ENCODE data around the gene HOXD3. TPM values are rescaled to one million over a fixed set of nuclear protein-coding genes. Genes with fewer than 3 reads are reported as not detected.

HOXD3 gene
- total RNA-seq, 1 experiment from 2014 or later: not detected

DNA sequence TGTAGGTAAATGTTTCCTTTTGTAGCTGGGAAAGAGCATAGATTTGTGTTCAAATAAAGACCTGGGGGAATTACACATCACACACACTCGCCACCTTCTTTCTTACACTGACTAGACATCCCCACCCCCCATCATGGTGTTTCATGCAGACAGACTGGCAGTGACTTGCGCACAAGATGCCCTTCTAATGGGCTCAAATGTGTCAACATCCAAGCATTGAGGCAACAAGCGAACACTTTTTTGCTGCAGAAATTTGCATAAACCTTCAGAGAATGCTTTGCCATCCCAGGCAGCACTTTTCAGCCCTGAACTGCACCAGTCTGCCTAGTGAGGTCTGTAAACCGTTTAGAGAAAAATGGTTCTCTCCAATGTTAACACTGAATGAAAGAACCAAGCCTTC, 23.1 kb upstream of the HOXD3 start:
- no peak overlapping the region for H3K9ac ChIP-seq (ENCODE audit: extremely low read depth, insufficient read length, low read length)
- H3K9me3 ChIP-seq (ENCODE audit: control insufficient read depth, low read depth, low read length): no peaks in the 10 kb centered on the region
- no peaks in the 10 kb centered on the region; the same call in 1 of the 2 replicates for H3K4me1 ChIP-seq (ENCODE audit: insufficient read depth, low read length)
- H3K27me3 ChIP-seq (ENCODE audit: insufficient read depth, low read length): peaks cover 92% of the 10 kb centered on the region
- WGBS (ENCODE audit: extremely low coverage, insufficient read length, low lambda C conversion rate): no CpG with 5 or more reads among the region's 4 CpGs
- no peak overlapping the region for H3K18ac ChIP-seq (ENCODE audit: insufficient read length, low read depth, low read length)
- H3K79me2 ChIP-seq (ENCODE audit: insufficient read depth, low read length): no peaks in the 10 kb centered on the region
- H2AK5ac ChIP-seq (ENCODE audit: insufficient read length, low read length): no peak overlapping the region
- Mint-ChIP-seq H3K9me3 (peaks cover 4% of the 10 kb centered on the region in 2 experiments; a peak in 3 of 5 replicates), H3K27ac (no peak overlapping the region), H3K36me3 (ENCODE audit: insufficient read depth in 1 of 3, low read depth in 3 of 3) (no peaks in the 10 kb centered on the region; a peak in 1 of 7 replicates), H3K4me3 (no peak overlapping the region), H3K27me3 (ENCODE audit: low read depth) (peaks cover 98% of the 10 kb centered on the region), H3K4me1 (peaks cover 5 to 10% of the 10 kb centered on the region in 2 experiments)
- H3K4me2 ChIP-seq (ENCODE audit: insufficient read depth, insufficient read length, low read length): no peak overlapping the region
- no peak overlapping the region for H3K23ac ChIP-seq (ENCODE audit: insufficient read length, low read depth, low read length)
- H4K5ac ChIP-seq (ENCODE audit: insufficient read length, low read depth, low read length): no peak overlapping the region
- H3K79me1 ChIP-seq (ENCODE audit: insufficient read depth, low read depth, low read length, poor library complexity, severe bottlenecking): no peaks in the 10 kb centered on the region
- H2BK15ac ChIP-seq (ENCODE audit: low read depth, low read length): no peak overlapping the region
- H2BK20ac ChIP-seq (ENCODE audit: low read depth, low read length, poor library complexity, severe bottlenecking): no peak overlapping the region
- H3K23me2 ChIP-seq (ENCODE audit: insufficient read length, low read depth, low read length, poor library complexity, severe bottlenecking): peaks cover 8% of the 10 kb centered on the region
- no peak overlapping the region for H2AFZ ChIP-seq (ENCODE audit: low read length)
- DNase-seq: no peak
- no peak overlapping the region for H3K14ac ChIP-seq (ENCODE audit: insufficient read depth, low read length)
- H4K91ac ChIP-seq (ENCODE audit: insufficient read length, low read depth, low read length): no peak overlapping the region
- no peak overlapping the region for H3T11ph ChIP-seq (ENCODE audit: low read length)
- H3K56ac ChIP-seq (ENCODE audit: insufficient read length, low read depth, low read length): no peak overlapping the region
- H3K27ac ChIP-seq (ENCODE audit: insufficient read length, low read depth, low read length): no peak overlapping the region
- H3K4ac ChIP-seq (ENCODE audit: low read depth, low read length): no peak overlapping the region
- no peak overlapping the region for H2BK5ac ChIP-seq (ENCODE audit: insufficient read length, low read length)
- H4K8ac ChIP-seq (replicated peaks; ENCODE audit: insufficient read length, low read depth, low read length): no peak overlapping the region
- H2BK12ac ChIP-seq (ENCODE audit: insufficient read length, low read depth, low read length): no peak overlapping the region
- H4K20me1 ChIP-seq (ENCODE audit: control insufficient read depth, insufficient read depth, insufficient read length): no peaks in the 10 kb centered on the region
- H2BK120ac ChIP-seq (ENCODE audit: low read depth, low read length, poor library complexity, severe bottlenecking): no peak overlapping the region
- TF ChIP-seq, protein P1, sequence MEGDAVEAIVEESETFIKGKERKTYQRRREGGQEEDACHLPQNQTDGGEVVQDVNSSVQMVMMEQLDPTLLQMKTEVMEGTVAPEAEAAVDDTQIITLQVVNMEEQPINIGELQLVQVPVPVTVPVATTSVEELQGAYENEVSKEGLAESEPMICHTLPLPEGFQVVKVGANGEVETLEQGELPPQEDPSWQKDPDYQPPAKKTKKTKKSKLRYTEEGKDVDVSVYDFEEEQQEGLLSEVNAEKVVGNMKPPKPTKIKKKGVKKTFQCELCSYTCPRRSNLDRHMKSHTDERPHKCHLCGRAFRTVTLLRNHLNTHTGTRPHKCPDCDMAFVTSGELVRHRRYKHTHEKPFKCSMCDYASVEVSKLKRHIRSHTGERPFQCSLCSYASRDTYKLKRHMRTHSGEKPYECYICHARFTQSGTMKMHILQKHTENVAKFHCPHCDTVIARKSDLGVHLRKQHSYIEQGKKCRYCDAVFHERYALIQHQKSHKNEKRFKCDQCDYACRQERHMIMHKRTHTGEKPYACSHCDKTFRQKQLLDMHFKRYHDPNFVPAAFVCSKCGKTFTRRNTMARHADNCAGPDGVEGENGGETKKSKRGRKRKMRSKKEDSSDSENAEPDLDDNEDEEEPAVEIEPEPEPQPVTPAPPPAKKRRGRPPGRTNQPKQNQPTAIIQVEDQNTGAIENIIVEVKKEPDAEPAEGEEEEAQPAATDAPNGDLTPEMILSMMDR (conservative IDR thresholded peaks at IDR 0.05): no peak

Data from H9 (cell line).